ENCODE results near the gene TM9SF4. TPM values are rescaled to one million over a fixed set of nuclear protein-coding genes. Genes with fewer than 3 reads are reported as not detected.

TM9SF4 gene
- total RNA-seq, 1 donor from 2014 or later = 18.8 TPM

- H3K9ac ChIP-seq (ENCODE audit: low read depth in 1 of 3, low read length in 3 of 3) = no peak overlapping the region
- peaks cover 4 to 16% (median 7%) of the 10 kb centered on the region in 3 donors for H3K27me3 ChIP-seq (ENCODE audit: control insufficient read depth in 3 of 3, insufficient read depth in 3 of 3, low read length in 3 of 3)
- H3K4me3 ChIP-seq (ENCODE audit: low read length in 3 of 3) = no peak overlapping the region
- no peak overlapping the region for H3K27ac ChIP-seq (ENCODE audit: low read depth, low read length)
- no peaks in the 10 kb centered on the region for H3K36me3 ChIP-seq (ENCODE audit: control insufficient read depth in 3 of 3, insufficient read depth in 3 of 3, low read length in 3 of 3)
- H3K9me3 ChIP-seq (ENCODE audit: control insufficient read depth in 3 of 3, low read length in 3 of 3) = no peaks in the 10 kb centered on the region
- H3K4me1 ChIP-seq (ENCODE audit: control insufficient read depth in 3 of 3, insufficient read depth in 3 of 3, low read length in 3 of 3) = peaks cover 0 to 4% (median 3%) of the 10 kb centered on the region in 3 donors
These were observed 37.9 kb upstream of the TM9SF4 start for GRCh38 chr20:32071395-32072167.

- no peaks in the 10 kb centered on the region for H3K9me3 ChIP-seq (ENCODE audit: control insufficient read depth in 3 of 3, low read length in 3 of 3)
- no peak overlapping the region for H3K4me3 ChIP-seq (ENCODE audit: low read length in 3 of 3)
- no peak overlapping the region for H3K9ac ChIP-seq (ENCODE audit: low read depth in 1 of 3, low read length in 3 of 3)
- no peaks in the 10 kb centered on the region for H3K36me3 ChIP-seq (ENCODE audit: control insufficient read depth in 3 of 3, insufficient read depth in 3 of 3, low read length in 3 of 3)
- peaks cover 0 to 4% (median 3%) of the 10 kb centered on the region in 3 donors for H3K4me1 ChIP-seq (ENCODE audit: control insufficient read depth in 3 of 3, insufficient read depth in 3 of 3, low read length in 3 of 3)
- H3K27ac ChIP-seq (ENCODE audit: low read depth, low read length) = no peak overlapping the region
- peaks cover 7 to 16% (median 10%) of the 10 kb centered on the region in 3 donors for H3K27me3 ChIP-seq (ENCODE audit: control insufficient read depth in 3 of 3, insufficient read depth in 3 of 3, low read length in 3 of 3)
These were observed 37.3 kb upstream of the TM9SF4 start for GRCh38 chr20:32072168-32072750.

GRCh38 chr20:32075534-32075933 is 34.0 kb upstream of the TM9SF4 start:
- H3K4me3 ChIP-seq (ENCODE audit: low read length in 3 of 3) = no peak overlapping the region
- no peak overlapping the region for H3K27ac ChIP-seq (ENCODE audit: low read depth, low read length)
- no peaks in the 10 kb centered on the region for H3K36me3 ChIP-seq (ENCODE audit: control insufficient read depth in 3 of 3, insufficient read depth in 3 of 3, low read length in 3 of 3)
- H3K9ac ChIP-seq (ENCODE audit: low read depth in 1 of 3, low read length in 3 of 3) = no peak overlapping the region
- H3K9me3 ChIP-seq (ENCODE audit: control insufficient read depth in 3 of 3, low read length in 3 of 3) = no peaks in the 10 kb centered on the region
- H3K27me3 ChIP-seq (ENCODE audit: control insufficient read depth in 3 of 3, insufficient read depth in 3 of 3, low read length in 3 of 3) = peaks cover 8 to 16% (median 10%) of the 10 kb centered on the region in 3 donors
- no peaks in the 10 kb centered on the region for H3K4me1 ChIP-seq (ENCODE audit: control insufficient read depth in 3 of 3, insufficient read depth in 3 of 3, low read length in 3 of 3)

- no peak overlapping the region for H3K9ac ChIP-seq (ENCODE audit: low read depth in 1 of 3, low read length in 3 of 3)
- no peak overlapping the region for H3K4me3 ChIP-seq (ENCODE audit: low read length in 3 of 3)
- H3K27ac ChIP-seq (ENCODE audit: low read depth, low read length) = no peak overlapping the region
- H3K4me1 ChIP-seq (ENCODE audit: control insufficient read depth in 3 of 3, insufficient read depth in 3 of 3, low read length in 3 of 3) = no peaks in the 10 kb centered on the region
- no peaks in the 10 kb centered on the region for H3K36me3 ChIP-seq (ENCODE audit: control insufficient read depth in 3 of 3, insufficient read depth in 3 of 3, low read length in 3 of 3)
- H3K9me3 ChIP-seq (ENCODE audit: control insufficient read depth in 3 of 3, low read length in 3 of 3) = no peaks in the 10 kb centered on the region
- peaks cover 6 to 13% (median 11%) of the 10 kb centered on the region in 3 donors for H3K27me3 ChIP-seq (ENCODE audit: control insufficient read depth in 3 of 3, insufficient read depth in 3 of 3, low read length in 3 of 3)
These were observed 32.3 kb upstream of the TM9SF4 start for GRCh38 chr20:32077190-32077589.

GRCh38 chr20:32078322-32078721 is 31.2 kb upstream of the TM9SF4 start:
- Histone ChIP-seq H3K27me3 (ENCODE audit: control insufficient read depth in 3 of 3, insufficient read depth in 3 of 3, low read length in 3 of 3) (peaks cover 8 to 18% (median 13%) of the 10 kb centered on the region in 3 donors), H3K9me3 (ENCODE audit: control insufficient read depth in 3 of 3, low read length in 3 of 3) (no peaks in the 10 kb centered on the region), H3K4me3 (ENCODE audit: low read length in 3 of 3) (no peak overlapping the region), H3K4me1 (ENCODE audit: control insufficient read depth in 3 of 3, insufficient read depth in 3 of 3, low read length in 3 of 3) (no peaks in the 10 kb centered on the region), H3K9ac (ENCODE audit: low read depth in 1 of 3, low read length in 3 of 3) (no peak overlapping the region), H3K36me3 (ENCODE audit: control insufficient read depth in 3 of 3, insufficient read depth in 3 of 3, low read length in 3 of 3) (no peaks in the 10 kb centered on the region), H3K27ac (ENCODE audit: low read depth, low read length) (no peak overlapping the region)

- Histone ChIP-seq H3K36me3 (ENCODE audit: control insufficient read depth in 3 of 3, insufficient read depth in 3 of 3, low read length in 3 of 3) (no peaks in the 10 kb centered on the region), H3K9ac (ENCODE audit: low read depth in 1 of 3, low read length in 3 of 3) (no peak overlapping the region), H3K9me3 (ENCODE audit: control insufficient read depth in 3 of 3, low read length in 3 of 3) (no peaks in the 10 kb centered on the region), H3K27me3 (ENCODE audit: control insufficient read depth in 3 of 3, insufficient read depth in 3 of 3, low read length in 3 of 3) (peaks cover 9 to 21% (median 12%) of the 10 kb centered on the region in 3 donors), H3K4me1 (ENCODE audit: control insufficient read depth in 3 of 3, insufficient read depth in 3 of 3, low read length in 3 of 3) (no peaks in the 10 kb centered on the region), H3K27ac (ENCODE audit: low read depth, low read length) (no peak overlapping the region), H3K4me3 (ENCODE audit: low read length in 3 of 3) (no peak overlapping the region)
These were observed 30.7 kb upstream of the TM9SF4 start for GRCh38 chr20:32078791-32079190.

GRCh38 chr20:32079655-32080109 is 29.8 kb upstream of the TM9SF4 start:
- no peaks in the 10 kb centered on the region for H3K4me1 ChIP-seq (ENCODE audit: control insufficient read depth in 3 of 3, insufficient read depth in 3 of 3, low read length in 3 of 3)
- H3K4me3 ChIP-seq (ENCODE audit: low read length in 3 of 3) = no peak overlapping the region
- no peaks in the 10 kb centered on the region for H3K36me3 ChIP-seq (ENCODE audit: control insufficient read depth in 3 of 3, insufficient read depth in 3 of 3, low read length in 3 of 3)
- no peaks in the 10 kb centered on the region for H3K9me3 ChIP-seq (ENCODE audit: control insufficient read depth in 3 of 3, low read length in 3 of 3)
- H3K9ac ChIP-seq (ENCODE audit: low read depth in 1 of 3, low read length in 3 of 3) = no peak overlapping the region
- H3K27ac ChIP-seq (ENCODE audit: low read depth, low read length) = no peak overlapping the region
- peaks cover 12 to 15% (median 15%) of the 10 kb centered on the region in 3 donors for H3K27me3 ChIP-seq (ENCODE audit: control insufficient read depth in 3 of 3, insufficient read depth in 3 of 3, low read length in 3 of 3)

- H3K9ac ChIP-seq (ENCODE audit: low read depth in 1 of 3, low read length in 3 of 3) = no peak overlapping the region
- H3K9me3 ChIP-seq (ENCODE audit: control insufficient read depth in 3 of 3, low read length in 3 of 3) = no peaks in the 10 kb centered on the region
- H3K27me3 ChIP-seq (ENCODE audit: control insufficient read depth in 3 of 3, insufficient read depth in 3 of 3, low read length in 3 of 3) = peaks cover 12 to 15% (median 15%) of the 10 kb centered on the region in 3 donors
- H3K4me1 ChIP-seq (ENCODE audit: control insufficient read depth in 3 of 3, insufficient read depth in 3 of 3, low read length in 3 of 3) = no peaks in the 10 kb centered on the region
- H3K27ac ChIP-seq (ENCODE audit: low read depth, low read length) = no peak overlapping the region
- no peaks in the 10 kb centered on the region for H3K36me3 ChIP-seq (ENCODE audit: control insufficient read depth in 3 of 3, insufficient read depth in 3 of 3, low read length in 3 of 3)
- no peak overlapping the region for H3K4me3 ChIP-seq (ENCODE audit: low read length in 3 of 3)
These were observed 28.7 kb upstream of the TM9SF4 start for GRCh38 chr20:32080783-32081182.

- peaks cover 8 to 15% (median 12%) of the 10 kb centered on the region in 3 donors for H3K27me3 ChIP-seq (ENCODE audit: control insufficient read depth in 3 of 3, insufficient read depth in 3 of 3, low read length in 3 of 3)
- no peaks in the 10 kb centered on the region for H3K4me1 ChIP-seq (ENCODE audit: control insufficient read depth in 3 of 3, insufficient read depth in 3 of 3, low read length in 3 of 3)
- no peak overlapping the region for H3K27ac ChIP-seq (ENCODE audit: low read depth, low read length)
- no peaks in the 10 kb centered on the region for H3K36me3 ChIP-seq (ENCODE audit: control insufficient read depth in 3 of 3, insufficient read depth in 3 of 3, low read length in 3 of 3)
- no peak overlapping the region for H3K4me3 ChIP-seq (ENCODE audit: low read length in 3 of 3)
- no peak overlapping the region for H3K9ac ChIP-seq (ENCODE audit: low read depth in 1 of 3, low read length in 3 of 3)
- no peaks in the 10 kb centered on the region for H3K9me3 ChIP-seq (ENCODE audit: control insufficient read depth in 3 of 3, low read length in 3 of 3)
These were observed 26.0 kb upstream of the TM9SF4 start for GRCh38 chr20:32083469-32083868.

- H3K9me3 ChIP-seq (ENCODE audit: control insufficient read depth in 3 of 3, low read length in 3 of 3) = no peaks in the 10 kb centered on the region
- peaks cover 3 to 12% (median 10%) of the 10 kb centered on the region in 3 donors for H3K27me3 ChIP-seq (ENCODE audit: control insufficient read depth in 3 of 3, insufficient read depth in 3 of 3, low read length in 3 of 3)
- no peaks in the 10 kb centered on the region for H3K4me1 ChIP-seq (ENCODE audit: control insufficient read depth in 3 of 3, insufficient read depth in 3 of 3, low read length in 3 of 3)
- no peaks in the 10 kb centered on the region for H3K36me3 ChIP-seq (ENCODE audit: control insufficient read depth in 3 of 3, insufficient read depth in 3 of 3, low read length in 3 of 3)
- no peak overlapping the region for H3K9ac ChIP-seq (ENCODE audit: low read depth in 1 of 3, low read length in 3 of 3)
- no peak overlapping the region for H3K4me3 ChIP-seq (ENCODE audit: low read length in 3 of 3)
- H3K27ac ChIP-seq (ENCODE audit: low read depth, low read length) = no peak overlapping the region
These were observed 22.4 kb upstream of the TM9SF4 start for GRCh38 chr20:32087070-32087469.
